Gastrocnemius medialis (tissue), 4 donors: ENCODE measurements around the gene ASXL3. TPM values are rescaled to one million over a fixed set of nuclear protein-coding genes. Genes with fewer than 3 reads are reported as not detected.

Source experiments
- ATAC-seq, 2 donors: fragments of 150-250 bp; one replicate each; pipeline ENCODE4 v1.9.1; 2016
- DNase-seq, 2 donors: peaks; one replicate each; pipeline ENCODE4 v3.0.0-alpha.2; 2019
- H3K27ac ChIP-seq, 4 donors: fragments of 200-600 bp; sonication (generic); 1 replicate in 1 of 4; 2 replicates in 3 of 4; pipeline ENCODE4 v1.5.1; 2016 to 2018; ENCODE audit warnings: mild to moderate bottlenecking in 2 of 4, moderate library complexity in 1 of 4
- H3K27me3 ChIP-seq, 3 donors: fragments of 200-600 bp; sonication (generic) in 2 of 3; 1 replicate in 1 of 3; 2 replicates in 2 of 3; pipeline versions ENCODE4 v1.5.1 to v1.6.0; 2016 to 2019; ENCODE audit warnings: mild to moderate bottlenecking in 1 of 3, moderate library complexity in 1 of 3
- H3K36me3 ChIP-seq, 2 donors: fragments of 200-600 bp; sonication (generic) in 1 of 2; one replicate each; pipeline ENCODE4 v1.5.1; 2017 to 2018
- H3K4me1 ChIP-seq, 2 donors: fragments of 200-600 bp; sonication (generic) in 1 of 2; one replicate each; pipeline ENCODE4 v1.5.1; 2016 to 2017; ENCODE audit warnings: mild to moderate bottlenecking in 2 of 2
- H3K4me3 ChIP-seq, 4 donors: fragments of 200-600 bp; sonication (generic) in 3 of 4; 1 replicate in 1 of 4; 2 replicates in 3 of 4; pipeline ENCODE4 v1.5.1; 2016 to 2019; ENCODE audit warnings: mild to moderate bottlenecking in 2 of 4
- H3K9me3 ChIP-seq, 3 donors: fragments of 200-600 bp; sonication (generic) in 2 of 3; 1 replicate in 1 of 3; 2 replicates in 2 of 3; pipeline ENCODE4 v1.5.1; 2016 to 2019
- POLR2A ChIP-seq, 2 donors: fragments of 450-650 bp; IDR thresholded peaks; one replicate each; pipeline ENCODE4 v1.6.1; 2017; ENCODE audit warnings: antibody characterized with exemption in 2 of 2, mild to moderate bottlenecking in 2 of 2, moderate library complexity in 2 of 2
- in situ Hi-C, 4 donors: fragments of 200-750 bp; cut with MboI; loops; one replicate each; pipeline versions ENCODE4 v1.15.0 to v1.8.0; 2017; ENCODE audit warnings: low sequenced_read_pairs in 4 of 4
- intact Hi-C: fragments of 100-400 bp; cut with DNase I; formaldehyde crosslinking; loops from one replicate; pipeline ENCODE4 v1.15.1; 2023; ENCODE audit warnings: low total_unique reads
- total RNA-seq, 4 donors: library from RNA; depleted of rRNA; stranded (reverse); fragments of >200 nt; gene quantifications; one replicate each; pipeline versions ENCODE4 v1.1.0 to v1.2.3, GENCODE V29; 2016
- TF ChIP-seq, protein P1 (sequence below), 5 experiments: fragments of 450-650 bp in 3 of 5; fragments of 200-600 bp in 2 of 5; sonication (generic) in 2 of 5; IDR thresholded peaks in 4 of 5; conservative IDR thresholded peaks in 1 of 5; 1 replicate in 4 of 5; 2 replicates in 1 of 5; pipeline ENCODE4 v1.5.1; 2016 to 2019; ENCODE audit warnings: antibody characterized with exemption in 5 of 5, mild to moderate bottlenecking in 3 of 5, moderate library complexity in 3 of 5

ASXL3 gene
- total RNA-seq, 4 donors from 2014 or later, result 0.04 to 0.12 (median 0.05) TPM; not detected in 1

- H3K27ac ChIP-seq, result no peak overlapping the region
- no peak overlapping the region for H3K4me3 ChIP-seq
- no peak for ATAC-seq
- intact Hi-C loops (no loop called here), in situ Hi-C loops (loop anchor here in 1 of 4 donors (25.0 kb wide), 1 partner anchor 89 kb away; no protein-coding TSS in a partner anchor)
- no peak for DNase-seq
- no peaks in the 10 kb centered on the region for H3K36me3 ChIP-seq
- no peaks in the 10 kb centered on the region for H3K27me3 ChIP-seq
- TF ChIP-seq, protein P1, sequence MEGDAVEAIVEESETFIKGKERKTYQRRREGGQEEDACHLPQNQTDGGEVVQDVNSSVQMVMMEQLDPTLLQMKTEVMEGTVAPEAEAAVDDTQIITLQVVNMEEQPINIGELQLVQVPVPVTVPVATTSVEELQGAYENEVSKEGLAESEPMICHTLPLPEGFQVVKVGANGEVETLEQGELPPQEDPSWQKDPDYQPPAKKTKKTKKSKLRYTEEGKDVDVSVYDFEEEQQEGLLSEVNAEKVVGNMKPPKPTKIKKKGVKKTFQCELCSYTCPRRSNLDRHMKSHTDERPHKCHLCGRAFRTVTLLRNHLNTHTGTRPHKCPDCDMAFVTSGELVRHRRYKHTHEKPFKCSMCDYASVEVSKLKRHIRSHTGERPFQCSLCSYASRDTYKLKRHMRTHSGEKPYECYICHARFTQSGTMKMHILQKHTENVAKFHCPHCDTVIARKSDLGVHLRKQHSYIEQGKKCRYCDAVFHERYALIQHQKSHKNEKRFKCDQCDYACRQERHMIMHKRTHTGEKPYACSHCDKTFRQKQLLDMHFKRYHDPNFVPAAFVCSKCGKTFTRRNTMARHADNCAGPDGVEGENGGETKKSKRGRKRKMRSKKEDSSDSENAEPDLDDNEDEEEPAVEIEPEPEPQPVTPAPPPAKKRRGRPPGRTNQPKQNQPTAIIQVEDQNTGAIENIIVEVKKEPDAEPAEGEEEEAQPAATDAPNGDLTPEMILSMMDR (IDR thresholded peaks at IDR 0.05 in 4 of 5, conservative IDR thresholded peaks at IDR 0.05 in 1 of 5), result no peak
- no peak for TF ChIP-seq POLR2A (IDR thresholded peaks at IDR 0.05)
- no peaks in the 10 kb centered on the region for H3K9me3 ChIP-seq
- H3K4me1 ChIP-seq, result no peaks in the 10 kb centered on the region
These were observed 95.7 kb downstream of the ASXL3 start for GRCh38 chr18:33673689-33674088.

- no peak for ATAC-seq
- Histone ChIP-seq H3K36me3 (no peaks in the 10 kb centered on the region), H3K4me1 (no peaks in the 10 kb centered on the region), H3K4me3 (no peak overlapping the region), H3K27me3 (no peaks in the 10 kb centered on the region), H3K27ac (no peak overlapping the region), H3K9me3 (no peaks in the 10 kb centered on the region)
- in situ Hi-C loops (no loop called here), intact Hi-C loops (no loop called here)
- no peak for DNase-seq
- TF ChIP-seq, protein P1 (IDR thresholded peaks at IDR 0.05 in 4 of 5, conservative IDR thresholded peaks at IDR 0.05 in 1 of 5), result no peak
These were observed 98.6 kb downstream of the ASXL3 start for GRCh38 chr18:33676593-33676992.

GRCh38 chr18:33677891-33678290 lies 99.9 kb downstream of the ASXL3 start:
- intact Hi-C loops, result no loop called here

GRCh38 chr18:33682436-33682835 lies 104.4 kb downstream of the ASXL3 start:
- in situ Hi-C loops, result no loop called here
- TF ChIP-seq, protein P1 (IDR thresholded peaks at IDR 0.05 in 4 of 5, conservative IDR thresholded peaks at IDR 0.05 in 1 of 5), result no peak
- no peak for TF ChIP-seq POLR2A (IDR thresholded peaks at IDR 0.05)

More at GRCh38 chr18:33677891-33678290, 99.9 kb downstream of the ASXL3 start:
- no peak overlapping the region for H3K4me3 ChIP-seq
- H3K4me1 ChIP-seq, result no peaks in the 10 kb centered on the region
- no peaks in the 10 kb centered on the region for H3K9me3 ChIP-seq
- ATAC-seq (no peak), DNase-seq (no peak)
- H3K27me3 ChIP-seq, result no peaks in the 10 kb centered on the region
- no peak overlapping the region for H3K27ac ChIP-seq
- no peaks in the 10 kb centered on the region for H3K36me3 ChIP-seq
- no peak for TF ChIP-seq POLR2A (IDR thresholded peaks at IDR 0.05)
- TF ChIP-seq, protein P1 (IDR thresholded peaks at IDR 0.05 in 4 of 5, conservative IDR thresholded peaks at IDR 0.05 in 1 of 5), result no peak
- in situ Hi-C loops, result no loop called here

GRCh38 chr18:33694593-33694992 lies 116.6 kb downstream of the ASXL3 start:
- DNase-seq, result no peak
- intact Hi-C loops (no loop called here), in situ Hi-C loops (no loop called here)
- no peaks in the 10 kb centered on the region for H3K4me1 ChIP-seq
- no peaks in the 10 kb centered on the region for H3K36me3 ChIP-seq
- H3K4me3 ChIP-seq, result no peak overlapping the region
- no peak overlapping the region for H3K27ac ChIP-seq
- no peaks in the 10 kb centered on the region for H3K9me3 ChIP-seq
- TF ChIP-seq, protein P1 (IDR thresholded peaks at IDR 0.05 in 4 of 5, conservative IDR thresholded peaks at IDR 0.05 in 1 of 5), result no peak
- TF ChIP-seq POLR2A (IDR thresholded peaks at IDR 0.05), result no peak
- H3K27me3 ChIP-seq, result no peaks in the 10 kb centered on the region
- no peak for ATAC-seq

More at GRCh38 chr18:33682436-33682835, 104.4 kb downstream of the ASXL3 start:
- DNase-seq (no peak), ATAC-seq (no peak)
- no peaks in the 10 kb centered on the region for H3K9me3 ChIP-seq
- H3K4me3 ChIP-seq, result no peak overlapping the region
- no peak overlapping the region for H3K27ac ChIP-seq
- no peaks in the 10 kb centered on the region for H3K4me1 ChIP-seq
- no peaks in the 10 kb centered on the region for H3K27me3 ChIP-seq
- H3K36me3 ChIP-seq, result no peaks in the 10 kb centered on the region
- intact Hi-C loops, result no loop called here
